Measurements from ENCODE around the gene BST1. TPM values are rescaled to one million over a fixed set of nuclear protein-coding genes. Genes with fewer than 3 reads are reported as not detected.

The BST1 gene
- total and polyA plus RNA-seq, 2 experiments from 2014 or later: 24.3 to 32.6 TPM

GRCh38 chr4:15736514-15737050 lies 33.7 kb downstream of the BST1 start:
- TF ChIP-seq EZH2 (IDR thresholded peaks at IDR 0.05; ENCODE audit: insufficient read depth, poor library complexity, severe bottlenecking): no peak
- no peak for TF ChIP-seq EZH2phosphoT487 (IDR thresholded peaks at IDR 0.05; ENCODE audit: insufficient read depth, low read depth)
- Histone ChIP-seq H3K4me1 (ENCODE audit: insufficient read depth) (0 out of 2 replicates have a peak, but pooled peaks cover 9% of the 10 kb centered on the region), H3F3A (ENCODE audit: insufficient read depth) (peaks cover 9% of the 10 kb centered on the region; the same call in 1 of the 2 replicates), H3K27me3 (replicated peaks; ENCODE audit: insufficient read depth) (no peaks in the 10 kb centered on the region; the same call in 1 of the 2 replicates), H2AFZ (no peak overlapping the region), H3K4me2 (ENCODE audit: unreplicated experiment) (no peak overlapping the region), H3K9ac (no peak overlapping the region), H4K20me1 (ENCODE audit: insufficient read depth) (no peaks in the 10 kb centered on the region), H3K27ac (no peak overlapping the region), H3K4me3 (no peak overlapping the region), H3K9me2 (ENCODE audit: insufficient read depth) (no peaks in the 10 kb centered on the region), H3K79me2 (ENCODE audit: insufficient read depth) (no peaks in the 10 kb centered on the region), H3K36me3 (ENCODE audit: low read depth) (no peaks in the 10 kb centered on the region), H3K9me3 (ENCODE audit: low read depth) (no peaks in the 10 kb centered on the region)
- WGBS, 2 experiments (ENCODE audit: low coverage in 1 of 2, low lambda C conversion rate in 2 of 2, missing lambda C conversion rate in 2 of 2): 56 to 62% methylated on average over 4 of the region's 4 CpGs
- in situ Hi-C loops (cut with MboI): no loop called here
- no peak for DNase-seq

- Histone ChIP-seq H3K36me3 (ENCODE audit: low read depth) (no peaks in the 10 kb centered on the region), H3K9me2 (ENCODE audit: insufficient read depth) (no peaks in the 10 kb centered on the region), H3F3A (ENCODE audit: insufficient read depth) (peaks cover 9% of the 10 kb centered on the region; the same call in 1 of the 2 replicates), H3K9me3 (ENCODE audit: low read depth) (no peaks in the 10 kb centered on the region), H4K20me1 (ENCODE audit: insufficient read depth) (no peaks in the 10 kb centered on the region), H2AFZ (no peak overlapping the region), H3K4me1 (ENCODE audit: insufficient read depth) (0 out of 2 replicates have a peak, but pooled peaks cover 9% of the 10 kb centered on the region), H3K79me2 (ENCODE audit: insufficient read depth) (no peaks in the 10 kb centered on the region), H3K27me3 (replicated peaks; ENCODE audit: insufficient read depth) (no peaks in the 10 kb centered on the region; the same call in 1 of the 2 replicates), H3K27ac (no peak overlapping the region), H3K9ac (no peak overlapping the region), H3K4me3 (no peak overlapping the region), H3K4me2 (ENCODE audit: unreplicated experiment) (no peak overlapping the region)
- in situ Hi-C loops (cut with MboI): no loop called here
- no peak for TF ChIP-seq EZH2 (IDR thresholded peaks at IDR 0.05; ENCODE audit: insufficient read depth, poor library complexity, severe bottlenecking)
- TF ChIP-seq EZH2phosphoT487 (IDR thresholded peaks at IDR 0.05; ENCODE audit: insufficient read depth, low read depth): no peak
- 22 to 32% methylated on average over 3 of the region's 3 CpGs for WGBS, 2 experiments (ENCODE audit: low coverage in 1 of 2, low lambda C conversion rate in 2 of 2, missing lambda C conversion rate in 2 of 2)
- DNase-seq: no peak
These were observed 34.4 kb downstream of the BST1 start for GRCh38 chr4:15737255-15737654.

DNA sequence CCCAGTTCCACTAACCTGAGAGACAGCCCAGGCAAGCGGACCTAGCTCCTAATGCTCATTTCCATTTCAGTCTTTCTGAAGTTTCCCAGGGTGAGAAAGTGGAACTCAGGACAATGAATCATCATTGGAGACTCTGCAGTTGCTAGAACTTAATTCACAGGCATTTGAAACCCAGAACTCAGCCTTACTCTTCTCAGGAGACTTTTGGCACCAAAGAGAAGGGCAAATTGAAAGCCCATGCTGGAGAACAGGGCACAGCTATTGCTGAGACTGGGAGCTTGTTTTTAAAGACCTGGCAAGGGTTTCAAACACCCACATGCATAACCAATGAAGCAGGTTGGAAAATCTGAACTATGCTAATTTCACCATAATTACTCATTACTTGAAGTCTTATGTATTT lies 36.0 kb downstream of the BST1 start:
- Histone ChIP-seq H3K4me1 (ENCODE audit: insufficient read depth) (0 out of 2 replicates have a peak, but pooled peaks cover 9% of the 10 kb centered on the region), H3K4me2 (ENCODE audit: unreplicated experiment) (no peak overlapping the region), H3F3A (ENCODE audit: insufficient read depth) (peaks cover 9% of the 10 kb centered on the region; the same call in 1 of the 2 replicates), H3K36me3 (ENCODE audit: low read depth) (no peaks in the 10 kb centered on the region), H3K79me2 (ENCODE audit: insufficient read depth) (no peaks in the 10 kb centered on the region), H3K27ac (no peak overlapping the region), H3K27me3 (replicated peaks; ENCODE audit: insufficient read depth) (no peaks in the 10 kb centered on the region; the same call in 1 of the 2 replicates), H3K4me3 (no peak overlapping the region), H3K9me2 (ENCODE audit: insufficient read depth) (no peaks in the 10 kb centered on the region), H2AFZ (no peak overlapping the region), H3K9me3 (ENCODE audit: low read depth) (no peaks in the 10 kb centered on the region), H3K9ac (no peak overlapping the region), H4K20me1 (ENCODE audit: insufficient read depth) (no peaks in the 10 kb centered on the region)
- no peak for TF ChIP-seq EZH2phosphoT487 (IDR thresholded peaks at IDR 0.05; ENCODE audit: insufficient read depth, low read depth)
- no peak for TF ChIP-seq EZH2 (IDR thresholded peaks at IDR 0.05; ENCODE audit: insufficient read depth, poor library complexity, severe bottlenecking)
- DNase-seq: peak; percentile 60
- in situ Hi-C loops (cut with MboI): no loop called here
- 79 to 85% methylated on average over 1 of the region's 1 CpG for WGBS, 2 experiments (ENCODE audit: low coverage in 1 of 2, low lambda C conversion rate in 2 of 2, missing lambda C conversion rate in 2 of 2)

DNA sequence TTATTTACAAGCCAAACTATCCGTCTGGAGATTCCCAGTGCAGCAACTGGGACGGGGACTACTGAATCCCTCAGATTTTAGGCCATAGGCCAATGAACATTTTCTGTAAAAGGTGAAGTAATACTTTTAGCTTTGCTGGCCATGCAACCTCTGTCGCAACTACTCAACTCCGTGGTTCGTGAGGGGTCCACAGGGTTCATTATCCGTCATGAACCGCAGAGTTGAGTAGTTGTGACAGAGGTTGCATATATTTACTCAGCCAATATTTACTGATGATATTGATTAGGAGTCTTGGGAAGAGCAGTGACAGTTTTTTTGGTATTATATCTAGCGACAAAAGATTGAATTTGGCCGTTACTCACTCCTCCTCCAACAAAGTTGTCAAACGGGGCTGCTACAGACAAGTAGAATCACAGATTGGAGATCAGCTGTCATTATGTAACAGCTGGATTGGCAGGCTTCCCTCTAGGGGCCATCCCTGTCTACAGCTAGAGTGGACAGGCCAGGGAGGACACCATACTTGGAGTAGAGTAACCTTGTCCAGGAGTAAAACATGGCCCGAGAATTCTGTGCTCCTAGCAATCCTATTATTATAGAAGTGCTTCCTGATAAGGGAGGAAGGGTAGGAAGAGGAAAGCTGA lies 38.0 kb downstream of the BST1 start:
- H3K9me3 ChIP-seq (ENCODE audit: low read depth): no peaks in the 10 kb centered on the region
- no peak for DNase-seq
- no peak overlapping the region for H3K4me2 ChIP-seq (ENCODE audit: unreplicated experiment)
- H3K9me2 ChIP-seq (ENCODE audit: insufficient read depth): no peaks in the 10 kb centered on the region
- H3K79me2 ChIP-seq (ENCODE audit: insufficient read depth): no peaks in the 10 kb centered on the region
- no peak for TF ChIP-seq EZH2phosphoT487 (IDR thresholded peaks at IDR 0.05; ENCODE audit: insufficient read depth, low read depth)
- TF ChIP-seq EZH2 (IDR thresholded peaks at IDR 0.05; ENCODE audit: insufficient read depth, poor library complexity, severe bottlenecking): no peak
- WGBS, 2 experiments (ENCODE audit: low coverage in 1 of 2, low lambda C conversion rate in 2 of 2, missing lambda C conversion rate in 2 of 2): 74 to 80% methylated on average over 11 of the region's 11 CpGs
- H3F3A ChIP-seq (ENCODE audit: insufficient read depth): peaks cover 9% of the 10 kb centered on the region; the same call in 1 of the 2 replicates
- H3K36me3 ChIP-seq (ENCODE audit: low read depth): no peaks in the 10 kb centered on the region
- H3K27me3 ChIP-seq (replicated peaks; ENCODE audit: insufficient read depth): no peaks in the 10 kb centered on the region; the same call in 1 of the 2 replicates
- H3K9ac ChIP-seq: no peak overlapping the region
- 0 out of 2 replicates have a peak, but pooled peaks cover 9% of the 10 kb centered on the region for H3K4me1 ChIP-seq (ENCODE audit: insufficient read depth)
- H3K27ac ChIP-seq: no peak overlapping the region
- H2AFZ ChIP-seq: no peak overlapping the region
- H4K20me1 ChIP-seq (ENCODE audit: insufficient read depth): no peaks in the 10 kb centered on the region
- in situ Hi-C loops (cut with MboI): no loop called here
- no peak overlapping the region for H3K4me3 ChIP-seq
